ENCODE data around the gene CDT1. TPM values are rescaled to one million over a fixed set of nuclear protein-coding genes. Genes with fewer than 3 reads are reported as not detected.

CDT1 gene
- total RNA-seq, 1 experiment from 2014 or later = 39.9 TPM

- in situ Hi-C loops (cut with HindIII; ENCODE audit: low pct_unique_long_range_greater_than_20kb, low sequenced_read_pairs) = no loop called here
- no TSS peak for BruUV-seq (replicated peaks)
- ATAC-seq (no peak), DNase-seq (ENCODE audit: low read depth, low spot score) (no peak)
- no peak overlapping the region for H3K27ac ChIP-seq (ENCODE audit: low read length)
- no peaks in the 10 kb centered on the region for H3K4me1 ChIP-seq (ENCODE audit: control insufficient read depth, insufficient read depth, low read length)
- intact Hi-C loops (cut with micrococcal nuclease; ENCODE audit: unreplicated experiment) = no loop called here
- TF ChIP-seq POLR2AphosphoS5 (IDR thresholded peaks at IDR 0.05; ENCODE audit: low read depth, low read length) (no peak), REST (IDR thresholded peaks at IDR 0.05; ENCODE audit: insufficient read depth in 1 of 2, low read depth in 2 of 2, low read length in 1 of 2) (no peak), SIN3A (IDR thresholded peaks at IDR 0.05; ENCODE audit: borderline replicate concordance, insufficient read depth, low read depth, low read length) (no peak)
- POLR2A ChIA-PET = no interaction called here
- H3K9me3 ChIP-seq (ENCODE audit: control insufficient read depth, insufficient read depth, low read depth, low read length) = no peaks in the 10 kb centered on the region
- no peaks in the 10 kb centered on the region for H3K27me3 ChIP-seq (ENCODE audit: control insufficient read depth, insufficient read depth, low read length)
- H3K36me3 ChIP-seq (ENCODE audit: control insufficient read depth, insufficient read depth, low read length) = no peaks in the 10 kb centered on the region
- no peak overlapping the region for H3K4me3 ChIP-seq (ENCODE audit: low read depth in 2 of 2, low read length in 2 of 2)
- CTCF ChIA-PET = no interaction called here
Observed at GRCh38 chr16:88825146-88825545, 21.6 kb downstream of the CDT1 start.

- no peak overlapping the region for H3K4me3 ChIP-seq (ENCODE audit: low read depth in 2 of 2, low read length in 2 of 2)
- TF ChIP-seq POLR2AphosphoS5 (IDR thresholded peaks at IDR 0.05; ENCODE audit: low read depth, low read length) (no peak), CTCF (IDR thresholded peaks at IDR 0.05) (no peak), REST (IDR thresholded peaks at IDR 0.05; ENCODE audit: insufficient read depth in 1 of 2, low read depth in 2 of 2, low read length in 1 of 2) (no peak), SIN3A (IDR thresholded peaks at IDR 0.05; ENCODE audit: borderline replicate concordance, insufficient read depth, low read depth, low read length) (no peak), TCF7L2 (IDR thresholded peaks at IDR 0.05; ENCODE audit: low read depth, low read length) (no peak)
- intact Hi-C loops (cut with micrococcal nuclease; ENCODE audit: unreplicated experiment) (no loop called here), in situ Hi-C loops (cut with HindIII; ENCODE audit: low pct_unique_long_range_greater_than_20kb, low sequenced_read_pairs) (no loop called here)
- no TSS peak for BruUV-seq (replicated peaks)
- no peak for DNase-seq (ENCODE audit: low read depth, low spot score)
- H3K27me3 ChIP-seq (ENCODE audit: control insufficient read depth, insufficient read depth, low read length) = no peaks in the 10 kb centered on the region
- no peaks in the 10 kb centered on the region for H3K36me3 ChIP-seq (ENCODE audit: control insufficient read depth, insufficient read depth, low read length)
- H3K27ac ChIP-seq (ENCODE audit: low read length) = no peak overlapping the region
- ChIA-PET CTCF (no interaction called here), POLR2A (no interaction called here)
- H3K4me1 ChIP-seq (ENCODE audit: control insufficient read depth, insufficient read depth, low read length) = no peaks in the 10 kb centered on the region
- H3K9me3 ChIP-seq (ENCODE audit: control insufficient read depth, insufficient read depth, low read depth, low read length) = no peaks in the 10 kb centered on the region
- no peak for ATAC-seq
Observed at GRCh38 chr16:88826070-88826840, 22.7 kb downstream of the CDT1 start.
